ENCODE data around the gene PRMT6.
"Not testable (repeated sequence)": the region's sequence is repeated elsewhere in the genome, so short reads cannot be mapped to it uniquely, and the experiment has no call there.

The PRMT6 gene

DNA sequence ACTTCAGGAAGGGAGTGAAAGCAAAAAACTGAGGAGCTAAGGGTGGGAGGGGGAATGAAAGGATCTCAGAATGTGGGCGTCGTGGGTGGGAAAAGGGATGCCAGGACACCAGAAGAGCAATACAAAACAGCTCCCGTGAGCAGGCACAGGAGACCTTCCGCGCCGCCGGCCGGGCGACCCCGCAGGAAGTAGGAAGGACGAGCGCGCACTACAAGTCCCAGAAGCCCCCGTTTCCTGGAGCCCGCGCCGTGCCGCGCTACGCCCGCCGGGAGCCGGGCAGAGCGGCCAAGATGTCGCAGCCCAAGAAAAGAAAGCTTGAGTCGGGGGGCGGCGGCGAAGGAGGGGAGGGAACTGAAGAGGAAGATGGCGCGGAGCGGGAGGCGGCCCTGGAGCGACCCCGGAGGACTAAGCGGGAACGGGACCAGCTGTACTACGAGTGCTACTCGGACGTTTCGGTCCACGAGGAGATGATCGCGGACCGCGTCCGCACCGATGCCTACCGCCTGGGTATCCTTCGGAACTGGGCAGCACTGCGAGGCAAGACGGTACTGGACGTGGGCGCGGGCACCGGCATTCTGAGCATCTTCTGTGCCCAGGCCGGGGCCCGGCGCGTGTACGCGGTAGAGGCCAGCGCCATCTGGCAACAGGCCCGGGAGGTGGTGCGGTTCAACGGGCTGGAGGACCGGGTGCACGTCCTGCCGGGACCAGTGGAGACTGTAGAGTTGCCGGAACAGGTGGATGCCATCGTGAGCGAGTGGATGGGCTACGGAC lies at the start of gene PRMT6:
Gene PRMT6, plus strand, starts transcription at position 249 of the 771 bp plus-strand sequence. Its CDS starts 42 bp downstream, at position 291.
- H3K27ac ChIP-seq (ENCODE audit: low read depth, low read length) = peak within 1 kb of the TSS; percentile 87
- H3K36me3 ChIP-seq (ENCODE audit: control insufficient read depth, insufficient read depth, low read length) = no peaks in the 10 kb centered on the region
- no peaks in the 10 kb centered on the region for H3K27me3 ChIP-seq (ENCODE audit: control insufficient read depth, insufficient read depth, low read length)
- peaks cover 6% of the 10 kb centered on the region for H3K4me1 ChIP-seq (ENCODE audit: control insufficient read depth, insufficient read depth, low read length)
- peak within 1 kb of the TSS; percentile 98 for H3K4me3 ChIP-seq (ENCODE audit: low read length)
- peak within 1 kb of the TSS; percentile 93 for H3K9ac ChIP-seq (ENCODE audit: low read length)

DNA sequence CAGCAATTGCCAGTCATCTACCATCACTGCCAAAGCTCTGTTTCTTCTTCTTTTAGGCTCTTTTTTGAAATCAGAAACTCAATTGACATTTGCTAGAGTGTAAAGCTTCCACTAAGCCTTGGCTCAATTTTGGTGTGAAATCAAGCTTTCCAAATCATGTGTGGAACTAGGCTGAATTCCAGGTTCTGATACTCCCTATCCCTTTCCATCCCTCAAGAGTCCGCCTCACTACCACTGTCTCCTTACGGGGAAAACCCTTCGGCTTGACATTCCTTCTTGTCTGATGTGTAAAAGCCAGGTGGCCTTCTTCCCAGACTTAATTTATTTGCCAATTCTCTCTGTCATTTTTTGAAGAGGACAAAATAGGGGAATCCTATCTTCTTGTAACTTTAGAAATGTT lies 47.2 kb upstream of the PRMT6 start:
- no peaks in the 10 kb centered on the region for H3K36me3 ChIP-seq (ENCODE audit: control insufficient read depth, insufficient read depth, low read length)
- no peak overlapping the region for H3K4me3 ChIP-seq (ENCODE audit: low read length)
- H3K4me1 ChIP-seq (ENCODE audit: control insufficient read depth, insufficient read depth, low read length) = no peaks in the 10 kb centered on the region
- no peak overlapping the region for H3K27ac ChIP-seq (ENCODE audit: low read depth, low read length)
- H3K9ac ChIP-seq (ENCODE audit: low read length) = no peak overlapping the region
- no peaks in the 10 kb centered on the region for H3K27me3 ChIP-seq (ENCODE audit: control insufficient read depth, insufficient read depth, low read length)

GRCh38 chr1:107010582-107010981 lies 45.9 kb upstream of the PRMT6 start:
- Histone ChIP-seq H3K9ac (ENCODE audit: low read length) (no peak overlapping the region), H3K4me3 (ENCODE audit: low read length) (no peak overlapping the region), H3K4me1 (ENCODE audit: control insufficient read depth, insufficient read depth, low read length) (no peaks in the 10 kb centered on the region), H3K36me3 (ENCODE audit: control insufficient read depth, insufficient read depth, low read length) (no peaks in the 10 kb centered on the region), H3K27ac (ENCODE audit: low read depth, low read length) (no peak overlapping the region), H3K27me3 (ENCODE audit: control insufficient read depth, insufficient read depth, low read length) (no peaks in the 10 kb centered on the region)

- no peak overlapping the region for H3K27ac ChIP-seq (ENCODE audit: low read depth, low read length)
- no peaks in the 10 kb centered on the region for H3K36me3 ChIP-seq (ENCODE audit: control insufficient read depth, insufficient read depth, low read length)
- no peak overlapping the region for H3K4me3 ChIP-seq (ENCODE audit: low read length)
- no peak overlapping the region for H3K9ac ChIP-seq (ENCODE audit: low read length)
- no peaks in the 10 kb centered on the region for H3K4me1 ChIP-seq (ENCODE audit: control insufficient read depth, insufficient read depth, low read length)
- no peaks in the 10 kb centered on the region for H3K27me3 ChIP-seq (ENCODE audit: control insufficient read depth, insufficient read depth, low read length)
Measured at GRCh38 chr1:107016376-107016978, 40.0 kb upstream of the PRMT6 start.

- no peaks in the 10 kb centered on the region for H3K36me3 ChIP-seq (ENCODE audit: control insufficient read depth, insufficient read depth, low read length)
- no peaks in the 10 kb centered on the region for H3K27me3 ChIP-seq (ENCODE audit: control insufficient read depth, insufficient read depth, low read length)
- no peak overlapping the region for H3K27ac ChIP-seq (ENCODE audit: low read depth, low read length)
- H3K4me3 ChIP-seq (ENCODE audit: low read length) = no peak overlapping the region
- no peak overlapping the region for H3K9ac ChIP-seq (ENCODE audit: low read length)
- no peaks in the 10 kb centered on the region for H3K4me1 ChIP-seq (ENCODE audit: control insufficient read depth, insufficient read depth, low read length)
Measured at GRCh38 chr1:107018445-107018844, 38.0 kb upstream of the PRMT6 start.

DNA sequence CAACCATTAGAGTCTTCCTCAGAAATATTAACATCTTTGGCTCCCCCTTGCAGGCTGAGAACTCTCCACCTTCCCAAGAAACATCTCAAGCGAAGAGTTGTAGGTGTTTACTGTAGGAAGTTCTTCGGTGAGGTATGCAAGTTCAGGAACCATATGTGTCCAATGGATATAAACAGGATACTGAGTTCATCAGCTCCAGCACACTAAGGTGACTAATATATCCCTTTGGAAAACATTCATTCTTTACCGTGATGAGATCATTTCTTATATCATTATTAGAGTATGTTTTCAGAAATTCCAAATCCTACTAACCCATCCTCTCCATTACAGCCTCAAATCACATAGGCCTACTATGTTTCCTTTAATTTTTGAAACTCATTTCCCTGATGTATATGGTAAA lies 37.3 kb upstream of the PRMT6 start:
- H3K27ac ChIP-seq (ENCODE audit: low read depth, low read length) = no peak overlapping the region
- H3K4me3 ChIP-seq (ENCODE audit: low read length) = no peak overlapping the region

DNA sequence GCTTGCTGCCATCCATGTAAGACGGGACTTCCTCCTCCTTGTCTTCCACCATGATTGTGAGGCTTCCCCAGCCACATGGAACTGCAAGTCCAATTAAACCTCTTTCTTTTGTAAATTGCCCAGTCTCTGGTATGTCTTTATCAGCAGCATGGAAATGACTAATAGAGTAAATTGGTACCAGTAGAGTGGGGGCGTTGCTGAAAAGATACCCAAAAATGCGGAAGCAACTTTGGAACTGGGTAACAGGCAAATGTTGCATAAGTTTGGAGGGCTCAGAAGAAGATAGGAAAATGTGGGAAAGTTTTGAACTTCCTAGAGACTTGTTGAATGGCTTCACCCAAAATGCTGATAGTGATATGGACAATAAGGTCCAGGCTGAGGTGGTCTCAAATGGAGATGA lies 17.6 kb upstream of the PRMT6 start:
- H3K27ac ChIP-seq (ENCODE audit: low read depth, low read length); H3K4me1 ChIP-seq (ENCODE audit: control insufficient read depth, insufficient read depth, low read length); H3K27me3 ChIP-seq (ENCODE audit: control insufficient read depth, insufficient read depth, low read length); H3K9ac ChIP-seq (ENCODE audit: low read length); H3K36me3 ChIP-seq (ENCODE audit: control insufficient read depth, insufficient read depth, low read length); H3K4me3 ChIP-seq (ENCODE audit: low read length): not testable (repeated sequence)

More for the DNA sequence above, 37.3 kb upstream of the PRMT6 start:
- Histone ChIP-seq H3K4me1 (ENCODE audit: control insufficient read depth, insufficient read depth, low read length) (no peaks in the 10 kb centered on the region), H3K9ac (ENCODE audit: low read length) (no peak overlapping the region), H3K36me3 (ENCODE audit: control insufficient read depth, insufficient read depth, low read length) (no peaks in the 10 kb centered on the region), H3K27me3 (ENCODE audit: control insufficient read depth, insufficient read depth, low read length) (no peaks in the 10 kb centered on the region)

- not testable (repeated sequence) for H3K4me1 ChIP-seq (ENCODE audit: control insufficient read depth, insufficient read depth, low read length); H3K27me3 ChIP-seq (ENCODE audit: control insufficient read depth, insufficient read depth, low read length); H3K4me3 ChIP-seq (ENCODE audit: low read length); H3K27ac ChIP-seq (ENCODE audit: low read depth, low read length); H3K36me3 ChIP-seq (ENCODE audit: control insufficient read depth, insufficient read depth, low read length); H3K9ac ChIP-seq (ENCODE audit: low read length)
Measured at GRCh38 chr1:107044310-107045220, 11.9 kb upstream of the PRMT6 start.

- no peaks in the 10 kb centered on the region for H3K27me3 ChIP-seq (ENCODE audit: control insufficient read depth, insufficient read depth, low read length)
- H3K4me1 ChIP-seq (ENCODE audit: control insufficient read depth, insufficient read depth, low read length) = no peaks in the 10 kb centered on the region
- H3K36me3 ChIP-seq (ENCODE audit: control insufficient read depth, insufficient read depth, low read length) = no peaks in the 10 kb centered on the region
- H3K4me3 ChIP-seq (ENCODE audit: low read length) = no peak overlapping the region
- H3K9ac ChIP-seq (ENCODE audit: low read length) = no peak overlapping the region
- H3K27ac ChIP-seq (ENCODE audit: low read depth, low read length) = no peak overlapping the region
Measured at GRCh38 chr1:107047602-107048001, 8.9 kb upstream of the PRMT6 start.

DNA sequence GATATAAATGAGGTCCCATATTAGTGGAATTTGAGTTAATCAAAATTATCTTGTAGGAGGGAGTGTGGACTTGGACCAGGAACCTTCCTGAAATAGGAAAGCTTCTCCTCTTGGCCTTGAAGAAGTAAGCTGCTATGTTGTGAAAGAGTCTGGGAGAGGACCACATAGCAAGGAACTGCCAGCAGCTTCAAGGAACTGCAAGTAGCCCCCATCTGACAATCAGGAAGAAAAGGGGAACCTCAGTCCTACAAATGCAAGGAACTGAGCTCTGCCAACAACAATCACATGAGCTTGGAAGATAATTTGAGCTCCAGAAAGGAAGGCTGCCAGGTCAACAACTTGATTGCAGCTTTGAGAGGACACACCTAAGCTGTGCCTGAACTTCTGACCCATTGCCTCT lies 8.2 kb upstream of the PRMT6 start:
- Histone ChIP-seq H3K27me3 (ENCODE audit: control insufficient read depth, insufficient read depth, low read length) (no peaks in the 10 kb centered on the region), H3K4me3 (ENCODE audit: low read length) (no peak overlapping the region), H3K4me1 (ENCODE audit: control insufficient read depth, insufficient read depth, low read length) (no peaks in the 10 kb centered on the region), H3K27ac (ENCODE audit: low read depth, low read length) (no peak overlapping the region), H3K9ac (ENCODE audit: low read length) (no peak overlapping the region), H3K36me3 (ENCODE audit: control insufficient read depth, insufficient read depth, low read length) (no peaks in the 10 kb centered on the region)

DNA sequence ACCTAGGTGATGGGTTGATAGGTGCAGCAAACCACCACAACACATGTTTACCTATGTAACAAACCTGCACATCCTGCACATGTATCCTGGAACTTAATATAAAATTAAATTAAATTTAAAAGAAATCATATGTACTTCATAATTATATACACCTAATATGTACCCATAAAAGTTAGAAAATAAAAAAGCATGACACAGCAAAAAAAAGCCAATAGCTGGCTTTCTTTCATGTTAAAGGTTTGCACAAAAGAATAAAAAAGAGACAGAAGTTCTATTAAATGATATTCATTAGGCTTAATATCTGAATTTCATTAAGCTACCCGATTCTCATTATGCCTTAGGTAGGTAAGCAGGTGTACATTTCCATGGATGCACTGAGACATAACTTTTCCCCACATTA lies 5.2 kb upstream of the PRMT6 start:
- Histone ChIP-seq H3K9ac (ENCODE audit: low read length) (no peak overlapping the region), H3K27ac (ENCODE audit: low read depth, low read length) (no peak overlapping the region), H3K36me3 (ENCODE audit: control insufficient read depth, insufficient read depth, low read length) (no peaks in the 10 kb centered on the region), H3K27me3 (ENCODE audit: control insufficient read depth, insufficient read depth, low read length) (no peaks in the 10 kb centered on the region), H3K4me3 (ENCODE audit: low read length) (no peak overlapping the region), H3K4me1 (ENCODE audit: control insufficient read depth, insufficient read depth, low read length) (no peaks in the 10 kb centered on the region)

DNA sequence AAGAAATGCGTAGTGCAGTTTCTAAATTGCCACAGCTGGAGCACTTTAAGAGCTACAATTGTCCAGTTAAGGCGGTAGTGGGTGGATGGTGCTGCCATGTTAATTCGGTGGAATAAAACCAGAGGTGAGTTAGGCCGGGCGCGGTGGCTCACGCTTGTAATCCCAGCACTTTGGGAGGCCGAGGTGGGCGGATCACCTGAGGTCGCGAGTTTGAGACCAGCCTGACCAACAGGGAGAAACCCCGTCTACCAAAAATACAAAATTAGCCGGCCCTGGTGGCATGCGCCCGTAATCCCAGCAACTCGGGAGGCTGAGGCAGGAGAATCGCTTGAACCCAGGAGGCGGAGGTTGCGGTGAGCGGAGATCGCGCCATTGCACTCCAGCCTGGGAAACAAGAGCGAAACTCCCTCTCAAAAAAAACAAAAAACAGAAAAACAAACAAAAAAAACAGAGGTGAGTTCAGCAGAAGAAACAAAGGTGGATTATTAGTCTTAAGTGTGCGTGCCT lies 502 bp upstream of the PRMT6 start:
- peak overlapping the region; percentile 87 for H3K27ac ChIP-seq (ENCODE audit: low read depth, low read length)
- not testable (repeated sequence) for H3K36me3 ChIP-seq (ENCODE audit: control insufficient read depth, insufficient read depth, low read length); H3K27me3 ChIP-seq (ENCODE audit: control insufficient read depth, insufficient read depth, low read length); H3K4me1 ChIP-seq (ENCODE audit: control insufficient read depth, insufficient read depth, low read length)
- peak overlapping the region; percentile 98 for H3K4me3 ChIP-seq (ENCODE audit: low read length)
- H3K9ac ChIP-seq (ENCODE audit: low read length) = peak overlapping the region; percentile 90

Measured in rectal smooth muscle tissue (tissue), 1 donor.